Mesodermal cell (in vitro differentiated cells): ENCODE measurements around the gene CEND1.

ENCODE experiments used
- H3K27ac ChIP-seq: 2 replicates; pipeline ENCODE4 v1.7.0; 2013; ENCODE audit warnings: mild to moderate bottlenecking, low read depth, low read length, moderate library complexity; ENCODE audit not compliant: severe bottlenecking
- H3K36me3 ChIP-seq: 2 replicates; pipeline ENCODE4 v1.7.1; 2013; ENCODE audit warnings: mild to moderate bottlenecking, low read length, moderate library complexity; ENCODE audit not compliant: control insufficient read depth, insufficient read depth
- H3K4me1 ChIP-seq: one replicate; pipeline ENCODE4 v1.7.1; 2013; ENCODE audit warnings: mild to moderate bottlenecking, low read length; ENCODE audit not compliant: insufficient read depth, control insufficient read depth, poor library complexity, severe bottlenecking
- H3K4me3 ChIP-seq: 2 replicates; pipeline ENCODE4 v1.7.0; 2013; ENCODE audit warnings: low read length, control low read depth, mild to moderate bottlenecking; ENCODE audit not compliant: insufficient read depth, poor library complexity, severe bottlenecking; ENCODE audit errors: extremely low read depth
- H3K9me3 ChIP-seq: 2 replicates; pipeline ENCODE4 v1.7.1; 2013; ENCODE audit warnings: mild to moderate bottlenecking, low read length, moderate library complexity; ENCODE audit not compliant: control insufficient read depth
- WGBS, 2 experiments: methylation state at CpG; one replicate each; pipeline ENCODE4 v1.1.5; 2013; ENCODE audit warnings: missing lambda C conversion rate in 2 of 2; ENCODE audit not compliant: insufficient coverage in 2 of 2; 5-methylcytosine and 5-hydroxymethylcytosine counted together

Gene CEND1

DNA sequence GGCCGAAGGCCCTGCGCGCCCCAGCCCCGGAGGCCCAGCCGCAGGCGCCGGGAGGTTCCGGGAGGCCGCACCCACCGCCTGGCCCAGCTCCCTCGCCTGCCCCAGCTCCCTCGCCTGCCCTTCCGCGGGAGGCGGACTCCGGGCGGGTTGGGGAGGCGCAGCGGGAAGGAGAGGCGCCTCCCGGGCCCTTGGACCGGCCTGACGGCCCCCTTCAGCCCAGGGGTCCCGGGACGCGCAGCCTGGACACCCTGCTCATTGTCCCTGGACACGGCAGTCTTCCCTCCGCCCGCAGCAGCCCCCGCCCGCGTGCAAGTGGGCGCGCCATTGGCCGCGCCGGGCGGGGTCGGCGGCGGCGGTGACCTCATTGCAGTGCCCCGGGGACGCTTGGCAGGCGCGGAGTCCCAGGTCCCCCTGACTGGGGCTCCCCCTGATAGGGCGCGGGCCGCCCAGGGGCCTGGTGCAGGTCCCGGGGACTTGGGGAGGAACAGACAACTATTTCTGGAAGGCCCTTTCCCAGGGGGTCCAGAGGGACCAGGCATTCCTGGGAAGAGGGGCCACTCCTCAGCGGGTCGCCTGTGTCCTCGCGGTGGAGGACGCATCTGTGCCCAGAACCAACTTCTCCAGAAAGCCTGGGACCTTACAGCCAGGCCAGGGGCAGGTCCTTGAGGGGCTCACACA, 43.4 kb upstream of the CEND1 start:
- Histone ChIP-seq H3K27ac (peak overlapping the region; percentile 57), H3K4me3 (peak overlapping the region; percentile 60), H3K36me3 (peaks cover 30% of the 10 kb centered on the region), H3K4me1 (peaks cover 42% of the 10 kb centered on the region), H3K9me3 (no peaks in the 10 kb centered on the region)
- 0% methylated on average over 37 to 46 of the region's 55 CpGs for WGBS, 2 experiments

- peaks cover 47% of the 10 kb centered on the region for H3K4me1 ChIP-seq
- H3K9me3 ChIP-seq: no peaks in the 10 kb centered on the region
- peaks cover 23% of the 10 kb centered on the region for H3K36me3 ChIP-seq
- peak within 1 kb of the TSS; percentile 60 for H3K4me3 ChIP-seq
- peak within 1 kb of the TSS; percentile 57 for H3K27ac ChIP-seq
- 0% methylated on average over 12 to 41 of the region's 67 CpGs for WGBS, 2 experiments
Measured at GRCh38 chr11:832529-833113, 42.7 kb upstream of the CEND1 start, which contains the start of gene CD151. Gene CD151, plus strand, starts transcription at chr11:832952. Its CDS starts 3,118 bp downstream, at chr11:836070.

DNA sequence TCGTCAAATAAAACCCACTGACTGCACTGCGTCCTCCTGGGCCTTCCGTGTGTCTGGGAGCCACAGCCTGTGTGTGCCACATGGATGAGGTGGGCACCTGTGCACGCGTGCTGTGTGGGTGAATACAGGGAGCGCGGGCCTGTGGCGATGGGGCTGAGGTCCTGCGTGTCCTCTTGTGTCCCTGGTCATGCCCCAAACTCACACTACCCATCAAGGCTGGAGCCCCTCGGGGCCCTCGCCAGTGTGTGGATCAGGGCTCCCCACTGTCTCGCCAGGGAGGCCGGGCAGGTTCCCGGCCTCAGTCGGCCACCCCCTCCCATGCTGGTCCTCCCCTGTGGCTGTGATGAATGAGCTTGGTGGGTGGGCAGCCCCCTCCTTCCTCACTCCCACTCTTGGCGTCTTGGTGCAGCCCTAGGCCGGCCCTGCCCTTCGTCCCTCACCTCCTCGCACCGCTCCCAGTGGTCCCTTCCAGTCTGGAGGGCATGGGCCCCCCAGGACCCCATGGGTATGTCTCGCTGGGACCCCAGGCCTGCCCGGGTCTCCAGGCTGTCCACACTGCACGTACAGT, 42.2 kb upstream of the CEND1 start:
- Histone ChIP-seq H3K9me3 (no peaks in the 10 kb centered on the region), H3K36me3 (peaks cover 17% of the 10 kb centered on the region), H3K27ac (no peak overlapping the region), H3K4me3 (peak overlapping the region; percentile 39), H3K4me1 (peaks cover 47% of the 10 kb centered on the region)
- 47 to 51% methylated on average over 12 to 21 of the region's 23 CpGs for WGBS, 2 experiments

GRCh38 chr11:831118-831864, 41.4 kb upstream of the CEND1 start:
- Histone ChIP-seq H3K4me1 (peaks cover 52% of the 10 kb centered on the region), H3K36me3 (peaks cover 10% of the 10 kb centered on the region), H3K27ac (no peak overlapping the region), H3K4me3 (no peak overlapping the region), H3K9me3 (no peaks in the 10 kb centered on the region)
- WGBS, 2 experiments: 13 to 27% methylated on average over 27 to 28 of the region's 31 CpGs

DNA sequence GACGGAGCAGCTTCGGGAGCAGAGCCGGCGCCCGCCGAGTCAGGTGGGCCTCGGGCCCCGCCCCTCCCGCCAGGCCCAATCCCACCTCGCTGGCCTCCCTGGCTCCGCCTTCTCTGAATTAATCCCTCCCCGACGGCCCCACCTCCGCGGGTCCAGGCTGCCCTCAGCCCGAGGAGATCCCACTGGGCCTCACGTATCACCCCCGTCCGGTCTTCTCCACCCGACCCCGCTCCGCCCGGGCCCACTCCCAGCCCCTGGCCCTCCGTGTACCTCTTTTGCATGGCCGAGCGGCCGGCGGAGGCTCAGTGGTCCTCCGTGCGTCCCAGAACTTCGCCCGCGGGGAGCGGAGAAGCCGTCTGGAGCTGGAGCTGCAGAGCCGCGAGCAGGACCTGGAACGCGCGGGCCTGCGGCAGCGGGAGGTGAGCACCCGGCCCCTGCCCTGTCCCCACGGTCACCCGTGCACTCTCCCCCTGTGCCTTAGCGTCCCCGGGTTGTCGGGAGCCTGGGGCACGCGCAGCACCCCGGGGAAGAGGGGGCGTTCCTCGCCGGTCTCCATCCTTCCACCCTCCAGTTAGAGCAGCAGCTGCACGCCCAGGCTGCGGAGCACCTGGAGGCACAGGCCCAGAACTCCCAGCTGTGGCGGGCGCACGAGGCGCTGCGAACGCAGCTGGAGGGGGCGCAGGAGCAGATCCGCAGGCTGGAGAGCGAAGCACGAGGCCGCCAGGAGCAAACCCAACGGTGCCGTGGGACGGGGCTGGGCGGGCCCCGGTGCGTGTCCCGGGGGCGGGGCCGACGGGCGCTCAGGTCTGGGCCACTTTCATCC, 40.6 kb upstream of the CEND1 start:
- Histone ChIP-seq H3K4me1 (peaks cover 53% of the 10 kb centered on the region), H3K4me3 (peak overlapping the region; percentile 31)
- WGBS, 2 experiments: 1 to 2% methylated on average over 67 to 72 of the region's 78 CpGs

DNA sequence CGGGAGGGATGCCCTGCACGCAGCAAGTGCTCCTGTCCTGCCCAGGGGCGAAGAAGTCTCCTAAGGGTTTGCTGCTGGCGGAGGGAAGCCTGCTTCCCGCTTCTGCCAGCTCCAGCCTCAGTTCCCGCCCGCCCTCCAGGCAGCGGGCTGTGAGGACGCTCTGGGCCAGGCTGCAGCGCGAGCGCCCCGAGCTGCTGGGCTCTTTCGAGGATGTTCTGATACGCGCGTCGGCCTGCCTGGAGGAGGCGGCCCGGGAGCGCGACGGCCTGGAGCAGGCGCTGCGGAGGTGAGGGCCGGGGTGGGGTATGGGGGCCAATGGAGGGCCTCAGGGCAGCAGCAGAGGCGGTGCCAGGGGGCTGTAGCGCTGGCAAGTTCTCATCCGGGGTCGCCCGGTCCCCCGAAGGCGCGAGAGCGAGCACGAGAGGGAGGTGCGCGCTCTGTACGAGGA, 40.0 kb upstream of the CEND1 start:
- WGBS, 2 experiments: 1 to 2% methylated on average over 38 to 39 of the region's 39 CpGs
- Histone ChIP-seq H3K4me3 (peak overlapping the region; percentile 31), H3K36me3 (peaks cover 4% of the 10 kb centered on the region), H3K4me1 (peaks cover 51% of the 10 kb centered on the region), H3K27ac (no peak overlapping the region), H3K9me3 (no peaks in the 10 kb centered on the region)

More for the DNA sequence above, 40.6 kb upstream of the CEND1 start:
- no peaks in the 10 kb centered on the region for H3K9me3 ChIP-seq
- H3K27ac ChIP-seq: no peak overlapping the region
- H3K36me3 ChIP-seq: peaks cover 4% of the 10 kb centered on the region

- H3K9me3 ChIP-seq: no peaks in the 10 kb centered on the region
- WGBS, 2 experiments: 7 to 8% methylated on average over 31 to 34 of the region's 40 CpGs
- H3K4me3 ChIP-seq: peak overlapping the region; percentile 31
- peak overlapping the region; percentile 36 for H3K27ac ChIP-seq
- H3K36me3 ChIP-seq: peaks cover 6% of the 10 kb centered on the region
- peaks cover 45% of the 10 kb centered on the region for H3K4me1 ChIP-seq
Measured at GRCh38 chr11:829176-829846, 39.4 kb upstream of the CEND1 start.

GRCh38 chr11:828506-829175, 38.8 kb upstream of the CEND1 start:
- Histone ChIP-seq H3K4me3 (no peak overlapping the region), H3K27ac (peak overlapping the region; percentile 36), H3K36me3 (peaks cover 13% of the 10 kb centered on the region), H3K4me1 (peaks cover 43% of the 10 kb centered on the region), H3K9me3 (no peaks in the 10 kb centered on the region)
- WGBS, 2 experiments: 42 to 59% methylated on average over 14 to 20 of the region's 21 CpGs

- Histone ChIP-seq H3K9me3 (no peaks in the 10 kb centered on the region), H3K27ac (peak within 1 kb of the TSS; percentile 36), H3K36me3 (peaks cover 13% of the 10 kb centered on the region), H3K4me1 (peaks cover 43% of the 10 kb centered on the region), H3K4me3 (peak within 1 kb of the TSS; percentile 28)
- WGBS, 2 experiments: 48 to 53% methylated on average over 5 of the region's 5 CpGs
Measured at GRCh38 chr11:827897-828192, 38.0 kb upstream of the CEND1 start, which contains the start of gene CRACR2B. Gene CRACR2B, plus strand, starts transcription at chr11:827919. Its CDS starts 689 bp downstream, at chr11:828608.
